Activated T-helper 1 cell treated with anti-CD3 and anti-CD28 coated beads, Interleukin-12 subunit alpha, Interleukin-12 subunit beta, Interleukin-2, Interleukin-4 antibody, amounts not matched to agents 30 ng/mL and 10 ng/mL and 1 ng/mL, durations not matched to agents 14 hours and 24 hours and 36 hours (primary cell): ENCODE measurements around the gene NKAIN2. TPM values are rescaled to one million over a fixed set of nuclear protein-coding genes. Genes with fewer than 3 reads are reported as not detected.

Source experiments
- DNase-seq: peaks from one replicate; pipeline ENCODE4 v3.0.0; 2021; ENCODE audit warnings: low spot score
- H3K27ac Mint-ChIP-seq: one replicate; pipeline ENCODE4 v1.8.0; 2021; ENCODE audit warnings: mild to moderate bottlenecking, mixed read lengths
- H3K27me3 Mint-ChIP-seq: one replicate; pipeline ENCODE4 v1.8.0; 2022; ENCODE audit warnings: mild to moderate bottlenecking, moderate library complexity, mixed read lengths; ENCODE audit not compliant: insufficient read depth
- H3K36me3 Mint-ChIP-seq: one replicate; pipeline ENCODE4 v1.8.0; 2021; ENCODE audit warnings: low read depth, mixed read lengths
- H3K4me1 Mint-ChIP-seq: one replicate; pipeline ENCODE4 v1.8.0; 2021; ENCODE audit warnings: low read depth, mixed read lengths
- H3K4me3 Mint-ChIP-seq: one replicate; pipeline ENCODE4 v1.8.0; 2021; ENCODE audit warnings: mild to moderate bottlenecking, moderate library complexity, mixed read lengths
- H3K9me3 Mint-ChIP-seq: one replicate; pipeline ENCODE4 v1.8.0; 2021; ENCODE audit warnings: mixed read lengths
- intact Hi-C: fragments of 100-400 bp; cut with micrococcal nuclease; formaldehyde crosslinking; loops from one replicate; pipeline ENCODE4 v1.15.1; 2024
- total RNA-seq: library from RNA; stranded (reverse); gene quantifications from 2 replicates; pipeline ENCODE4 v1.2.3, GENCODE V29; 2022

The NKAIN2 gene
- total RNA-seq, 1 donor from 2014 or later, result not detected

GRCh38 chr6:124872361-124873065 lies 1068.8 kb downstream of the NKAIN2 start:
- H3K36me3 Mint-ChIP-seq, result no peaks in the 10 kb centered on the region
- intact Hi-C loops, result no loop called here

GRCh38 chr6:124873066-124873410 lies 1069.4 kb downstream of the NKAIN2 start:
- Mint-ChIP-seq H3K27ac (no peak overlapping the region), H3K9me3 (no peaks in the 10 kb centered on the region), H3K4me3 (no peak overlapping the region), H3K27me3 (peaks cover 8% of the 10 kb centered on the region), H3K4me1 (no peaks in the 10 kb centered on the region), H3K36me3 (no peaks in the 10 kb centered on the region)
- no peak for DNase-seq
- intact Hi-C loops, result no loop called here

More at GRCh38 chr6:124872361-124873065, 1068.8 kb downstream of the NKAIN2 start:
- H3K4me1 Mint-ChIP-seq, result no peaks in the 10 kb centered on the region
- H3K27me3 Mint-ChIP-seq, result peaks cover 7% of the 10 kb centered on the region
- H3K4me3 Mint-ChIP-seq, result no peak overlapping the region
- DNase-seq, result no peak
- H3K9me3 Mint-ChIP-seq, result no peaks in the 10 kb centered on the region
- H3K27ac Mint-ChIP-seq, result no peak overlapping the region

Other genes starting within 250 kb of the NKAIN2 start
- not detected in 2 replicates for gene TRDN, start 166.9 kb upstream of the NKAIN2 start, total RNA-seq